A673 (cell line): ENCODE data around the gene ZYG11B. TPM values are rescaled to one million over a fixed set of nuclear protein-coding genes. Genes with fewer than 3 reads are reported as not detected.
A peak's percentile ranks its signal among the peaks of the same experiment; 100 is the strongest.

Experiments used
- BruUV-seq: library from RNA; stranded (reverse); fragments of 400-500 nt; replicated peaks from 2 replicates; lab custom pipeline; 2021; lab: Mats Ljungman, UMichigan
- CTCF ChIA-PET: fragments of 300-600 bp; sonication (Branson Sonifier 250); formaldehyde crosslinking; loops from one replicate; lab custom pipeline; 2022; ENCODE audit warnings: antibody characterized with exemption; lab: Charles Lee
- POLR2A ChIA-PET: fragments of 300-600 bp; sonication (Branson Sonifier 250); formaldehyde crosslinking; loops from one replicate; lab custom pipeline; 2022; ENCODE audit warnings: antibody characterized with exemption; ENCODE audit not compliant: low non-redundant PET; lab: Charles Lee
- DNase-seq: peaks from one replicate; pipeline ENCODE4 v3.0.0-alpha.2; 2015; ENCODE audit warnings: low spot score
- H3K27ac ChIP-seq: fragments of 200-600 bp; sonication (generic); 2 replicates; pipeline ENCODE4 v1.5.1; 2016; ENCODE audit warnings: mixed run types, low read depth, mild to moderate bottlenecking, mixed read lengths, antibody characterized with exemption, low read length; ENCODE audit not compliant: poor library complexity, severe bottlenecking
- H3K27me3 ChIP-seq: fragments of 200-600 bp; sonication (generic); replicated peaks from 2 replicates; pipeline ENCODE4 v1.6.1; 2017; ENCODE audit warnings: mixed run types, low read depth, mild to moderate bottlenecking, mixed read lengths, antibody characterized with exemption, low read length; ENCODE audit not compliant: insufficient read depth, poor library complexity
- H3K36me3 ChIP-seq: fragments of 200-600 bp; sonication (generic); 2 replicates; pipeline ENCODE4 v1.6.1; 2016; ENCODE audit warnings: mixed run types, mild to moderate bottlenecking, mixed read lengths, antibody characterized with exemption, low read length; ENCODE audit not compliant: insufficient read depth, poor library complexity, severe bottlenecking
- H3K4me1 ChIP-seq: fragments of 200-600 bp; sonication (generic); 2 replicates; pipeline ENCODE4 v1.6.1; 2017; ENCODE audit warnings: mixed run types, mild to moderate bottlenecking, mixed read lengths, antibody characterized with exemption, low read length; ENCODE audit not compliant: insufficient read depth, poor library complexity, severe bottlenecking
- H3K4me3 ChIP-seq: fragments of 200-600 bp; sonication (generic); 2 replicates; pipeline ENCODE4 v1.5.1; 2016; ENCODE audit warnings: low read depth, mixed run types, mild to moderate bottlenecking, mixed read lengths, low read length; ENCODE audit not compliant: poor library complexity, severe bottlenecking
- H3K9me3 ChIP-seq: fragments of 200-600 bp; sonication (generic); 2 replicates; pipeline ENCODE4 v1.6.1; 2016; ENCODE audit warnings: mixed run types, low read depth, mild to moderate bottlenecking, mixed read lengths, antibody characterized with exemption, low read length; ENCODE audit not compliant: poor library complexity, severe bottlenecking
- EZH2 ChIP-seq: fragments of 200-600 bp; sonication (generic); IDR thresholded peaks from 2 replicates; pipeline ENCODE4 v1.6.1; 2017; ENCODE audit warnings: borderline replicate concordance, low read depth, mild to moderate bottlenecking, mixed read lengths, antibody characterized with exemption, low read length; ENCODE audit not compliant: poor library complexity, severe bottlenecking
- intact Hi-C: fragments of 100-400 bp; cut with micrococcal nuclease; formaldehyde crosslinking; loops from one replicate; pipeline ENCODE4 v1.10.0; 2022; ENCODE audit not compliant: unreplicated experiment
- total RNA-seq: library from RNA; stranded (reverse); gene quantifications from 2 replicates; pipeline ENCODE4 v1.2.3, GENCODE V29; 2021
- TF ChIP-seq, protein P1 (sequence below): fragments of 300-800, 200-600 bp; sonication (generic); conservative IDR thresholded peaks from 2 replicates; pipeline ENCODE4 v1.5.1; 2017; ENCODE audit warnings: low read depth, mild to moderate bottlenecking, antibody characterized with exemption, low read length, moderate library complexity, mixed read lengths

Gene ZYG11B
- total RNA-seq, 1 experiment from 2014 or later: 23.1 TPM

DNA sequence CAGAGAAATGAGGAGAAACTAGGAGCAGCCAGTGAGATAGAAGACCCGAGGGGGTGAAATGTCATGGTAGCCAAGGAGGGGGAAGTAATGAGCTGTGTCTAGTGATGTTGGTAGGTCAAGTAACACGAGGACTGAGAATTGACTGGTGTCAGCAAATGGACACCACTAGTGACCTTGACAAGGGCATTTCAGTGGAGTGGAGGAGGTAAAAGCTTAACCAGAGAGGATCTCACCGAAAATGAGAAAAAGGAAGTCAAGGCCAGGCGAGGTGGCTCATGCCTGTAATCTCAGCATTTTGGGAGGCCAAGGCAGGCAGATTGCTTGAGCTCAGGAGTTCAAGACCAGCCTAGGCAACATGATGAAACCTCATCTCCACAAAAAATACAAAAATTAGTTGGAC is 3.0 kb upstream of the ZYG11B start:
- no TSS peak for BruUV-seq
- Histone ChIP-seq H3K4me3 (no peak overlapping the region), H3K4me1 (peaks cover 5% of the 10 kb centered on the region), H3K27ac (no peak overlapping the region), H3K27me3 (no peaks in the 10 kb centered on the region), H3K9me3 (no peaks in the 10 kb centered on the region), H3K36me3 (no peaks in the 10 kb centered on the region)
- DNase-seq: no peak
- ChIA-PET POLR2A (no interaction called here), CTCF (no interaction called here)
- intact Hi-C loops: no loop called here
- TF ChIP-seq, protein P1, sequence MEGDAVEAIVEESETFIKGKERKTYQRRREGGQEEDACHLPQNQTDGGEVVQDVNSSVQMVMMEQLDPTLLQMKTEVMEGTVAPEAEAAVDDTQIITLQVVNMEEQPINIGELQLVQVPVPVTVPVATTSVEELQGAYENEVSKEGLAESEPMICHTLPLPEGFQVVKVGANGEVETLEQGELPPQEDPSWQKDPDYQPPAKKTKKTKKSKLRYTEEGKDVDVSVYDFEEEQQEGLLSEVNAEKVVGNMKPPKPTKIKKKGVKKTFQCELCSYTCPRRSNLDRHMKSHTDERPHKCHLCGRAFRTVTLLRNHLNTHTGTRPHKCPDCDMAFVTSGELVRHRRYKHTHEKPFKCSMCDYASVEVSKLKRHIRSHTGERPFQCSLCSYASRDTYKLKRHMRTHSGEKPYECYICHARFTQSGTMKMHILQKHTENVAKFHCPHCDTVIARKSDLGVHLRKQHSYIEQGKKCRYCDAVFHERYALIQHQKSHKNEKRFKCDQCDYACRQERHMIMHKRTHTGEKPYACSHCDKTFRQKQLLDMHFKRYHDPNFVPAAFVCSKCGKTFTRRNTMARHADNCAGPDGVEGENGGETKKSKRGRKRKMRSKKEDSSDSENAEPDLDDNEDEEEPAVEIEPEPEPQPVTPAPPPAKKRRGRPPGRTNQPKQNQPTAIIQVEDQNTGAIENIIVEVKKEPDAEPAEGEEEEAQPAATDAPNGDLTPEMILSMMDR: no peak
- no peak for TF ChIP-seq EZH2

DNA sequence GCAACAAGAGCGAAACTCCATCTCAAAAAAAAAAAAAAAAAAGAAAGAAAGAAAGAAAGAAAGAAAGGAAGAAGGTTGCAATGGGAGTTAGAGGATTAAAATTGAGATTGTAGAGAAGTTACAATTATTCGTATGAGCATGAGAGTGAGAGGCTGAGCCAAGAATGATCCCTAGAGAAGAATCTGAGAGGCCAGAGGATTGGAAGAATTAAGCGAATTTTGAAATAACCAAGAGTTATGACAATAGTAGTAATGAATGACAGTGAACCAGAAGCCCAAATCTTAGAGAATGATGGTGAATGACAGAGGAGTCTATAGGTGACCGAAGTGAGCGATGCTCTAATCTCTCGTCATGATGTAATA is 369 bp upstream of the ZYG11B start:
- POLR2A ChIA-PET: no interaction called here
- Histone ChIP-seq H3K27ac (no peak overlapping the region), H3K36me3 (no peaks in the 10 kb centered on the region), H3K27me3 (no peaks in the 10 kb centered on the region), H3K4me1 (peaks cover 11% of the 10 kb centered on the region), H3K4me3 (peak overlapping the region; percentile 64), H3K9me3 (no peaks in the 10 kb centered on the region)
- no peak for DNase-seq
- TF ChIP-seq, protein P1: no peak
- TF ChIP-seq EZH2: no peak
- CTCF ChIA-PET: interaction anchor here (1.0 kb wide), 1 partner anchor 23 kb away, joined by 7 read pairs; no protein-coding TSS in a partner anchor
- intact Hi-C loops: no loop called here
- BruUV-seq: no TSS peak

DNA sequence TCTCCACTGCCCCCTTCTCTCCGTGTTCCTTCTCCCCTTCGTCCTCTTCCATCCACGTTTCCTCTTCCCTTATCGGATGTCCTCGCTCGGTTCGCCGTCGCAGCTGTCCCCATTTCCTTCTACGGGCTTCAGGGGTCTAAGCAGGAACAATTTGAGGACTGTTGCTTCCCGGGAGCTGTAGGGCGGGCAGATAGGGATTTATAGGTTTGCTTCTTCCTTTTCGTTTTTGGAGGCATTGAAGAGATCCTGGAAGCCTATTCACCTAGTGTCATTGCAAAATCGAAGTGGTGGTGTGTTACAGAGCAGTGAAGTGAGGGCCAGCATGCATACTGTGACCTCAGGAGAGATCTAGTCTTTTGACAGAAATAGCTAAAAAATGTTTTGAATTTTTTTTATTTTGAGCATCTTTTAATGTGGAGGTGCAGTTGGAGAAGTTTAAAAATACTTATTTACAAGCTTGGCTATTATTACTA is 897 bp downstream of the ZYG11B start:
- ChIA-PET POLR2A (interaction anchor here (0.6 kb wide), 1 partner anchor 635 kb away, joined by 6 read pairs; no protein-coding TSS in a partner anchor), CTCF (interaction anchor here (0.8 kb wide), 1 partner anchor 176 kb away, joined by 5 read pairs; no protein-coding TSS in a partner anchor)
- intact Hi-C loops: no loop called here
- Histone ChIP-seq H3K27ac (peak overlapping the region; percentile 64), H3K27me3 (no peaks in the 10 kb centered on the region), H3K4me3 (peak overlapping the region; percentile 64), H3K36me3 (peaks cover 5% of the 10 kb centered on the region), H3K9me3 (no peaks in the 10 kb centered on the region), H3K4me1 (peaks cover 11% of the 10 kb centered on the region)
- BruUV-seq: TSS peak; percentile 68
- DNase-seq: peak; percentile 20
- no peak for TF ChIP-seq EZH2
- TF ChIP-seq, protein P1: no peak
